HG02870 (cell line): ENCODE measurements around the gene C18orf63.
A peak's percentile ranks its signal among the peaks of the same experiment; 100 is the strongest.

Experiments
- ATAC-seq: cut with Tn5 transposase; IDR thresholded peaks from one replicate; pipeline ENCODE4 v1.9.1; 2021; ENCODE audit warnings: mild to moderate bottlenecking, moderate library complexity; ENCODE audit not compliant: unreplicated experiment

The C18orf63 gene

GRCh38 chr18:74373428-74373827 lies 57.8 kb downstream of the C18orf63 start:
- no peak for ATAC-seq

- no peak for ATAC-seq
Observed at GRCh38 chr18:74375999-74376398, 60.4 kb downstream of the C18orf63 start.

- ATAC-seq = no peak
Observed at GRCh38 chr18:74376523-74376922, 60.9 kb downstream of the C18orf63 start.

DNA sequence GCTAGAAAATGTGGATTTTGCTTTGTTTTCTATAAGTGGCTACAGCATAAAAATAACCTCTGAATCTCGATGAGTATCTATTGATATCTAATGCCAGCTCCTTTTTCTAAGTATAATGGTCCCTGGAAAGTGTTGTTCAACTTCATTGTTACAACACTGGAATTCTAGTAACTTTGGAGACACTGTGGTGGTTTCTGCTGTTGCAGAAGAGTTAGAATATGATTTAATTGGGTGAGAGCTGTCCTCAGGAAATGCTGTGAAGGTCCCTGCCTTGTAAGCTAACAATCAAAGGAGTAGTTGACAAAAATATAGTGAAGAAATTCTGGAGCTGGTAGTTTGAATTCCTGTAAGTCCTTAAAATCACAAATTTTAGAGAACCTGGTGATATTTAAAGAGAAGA lies 62.1 kb downstream of the C18orf63 start:
- ATAC-seq = no peak

DNA sequence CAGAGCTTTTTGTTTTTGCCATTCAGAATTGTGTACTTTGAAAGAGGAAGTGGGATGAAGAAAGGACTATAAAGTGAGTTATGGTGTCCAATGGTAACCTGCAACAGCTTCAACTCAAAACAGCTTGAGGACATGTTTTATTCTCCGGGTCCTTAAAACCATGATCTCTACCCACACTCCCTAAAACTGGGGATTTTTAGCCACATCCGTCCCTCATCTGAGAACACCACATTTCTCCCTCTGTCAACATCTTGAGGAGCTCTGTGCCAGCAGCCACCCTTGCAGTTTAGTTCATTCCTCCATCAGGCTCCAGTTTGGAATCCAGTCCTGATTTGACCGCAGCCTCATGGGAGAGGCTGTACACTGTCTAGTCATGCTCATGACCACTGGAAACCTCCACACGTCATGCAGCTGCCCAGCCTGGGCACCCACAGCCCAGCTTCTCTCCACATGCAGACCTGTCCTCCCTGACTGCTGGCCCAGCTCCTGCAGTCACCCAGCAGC lies 62.6 kb downstream of the C18orf63 start:
- peak; percentile 80 for ATAC-seq

DNA sequence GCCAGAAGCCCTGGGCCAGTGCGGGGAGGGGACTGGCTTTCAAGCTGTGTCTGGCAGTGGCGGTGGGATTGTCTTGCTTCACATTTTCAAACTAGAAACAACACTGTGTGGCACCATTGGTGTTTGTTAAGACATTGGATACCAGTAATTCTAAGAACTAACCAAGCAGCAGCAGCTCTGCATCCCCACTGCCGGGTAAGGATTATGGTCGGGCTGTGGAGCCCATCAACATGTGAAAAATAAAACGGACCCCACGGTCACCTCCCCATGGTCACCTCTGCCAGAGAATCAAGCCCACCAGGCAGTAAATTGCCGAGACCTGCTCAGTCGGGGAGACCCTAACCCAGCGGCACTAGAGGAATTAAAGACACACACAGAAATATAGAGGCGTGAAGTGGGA lies 65.3 kb downstream of the C18orf63 start:
- ATAC-seq = no peak

- no peak for ATAC-seq
Observed at GRCh38 chr18:74381621-74382295, 66.1 kb downstream of the C18orf63 start.

DNA sequence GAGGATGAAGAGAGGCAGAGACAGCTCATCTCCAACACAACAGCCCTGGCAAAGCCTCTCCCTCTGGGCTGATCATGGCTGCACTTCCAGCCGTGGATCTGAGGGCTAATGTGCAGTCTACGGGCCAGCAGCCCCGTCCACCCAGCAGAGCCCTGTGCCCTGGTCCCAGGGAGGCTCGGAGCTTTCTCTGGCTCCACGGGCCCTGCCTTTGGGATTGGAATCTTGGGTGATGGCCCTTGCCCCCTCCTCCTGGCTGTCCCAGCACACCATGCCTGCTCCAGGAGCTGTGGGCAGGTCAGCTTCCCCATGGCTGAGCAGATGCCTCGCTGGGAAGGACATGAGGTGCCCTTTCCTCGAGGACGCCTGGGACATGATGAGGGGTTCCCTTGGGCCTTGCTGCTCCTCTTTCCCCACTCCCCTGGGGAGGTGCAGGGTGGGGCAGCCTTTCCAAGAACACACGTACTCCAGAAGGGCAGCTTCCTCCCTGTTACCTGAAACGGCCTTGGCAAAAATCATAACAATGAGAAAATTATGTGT lies 66.9 kb downstream of the C18orf63 start:
- no peak for ATAC-seq

GRCh38 chr18:74387383-74387782 lies 71.7 kb downstream of the C18orf63 start:
- ATAC-seq = no peak

DNA sequence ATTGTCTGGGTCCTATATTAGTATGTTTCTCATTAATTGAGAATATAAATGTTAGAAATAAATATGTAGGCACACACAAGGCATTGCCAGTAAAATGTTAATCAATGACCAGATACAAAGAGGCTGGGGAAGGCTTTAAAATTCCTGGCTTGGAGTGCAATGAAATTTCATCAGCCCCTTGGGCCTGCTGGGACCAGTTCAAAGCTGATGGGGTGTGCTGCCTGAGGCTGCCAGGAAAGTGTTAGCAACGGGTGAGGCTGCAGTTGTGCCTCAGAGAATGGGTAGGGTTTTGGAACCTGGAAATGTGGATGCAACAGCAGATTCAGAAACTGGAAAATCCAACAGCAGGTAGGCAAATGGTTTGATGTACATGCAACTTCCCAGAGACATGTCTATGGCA lies 72.6 kb downstream of the C18orf63 start:
- no peak for ATAC-seq

GRCh38 chr18:74389171-74389927 lies 73.7 kb downstream of the C18orf63 start:
- ATAC-seq = no peak

- ATAC-seq = no peak
Observed at GRCh38 chr18:74389991-74390390, 74.4 kb downstream of the C18orf63 start.

- ATAC-seq = no peak
Observed at GRCh38 chr18:74390900-74391299, 75.3 kb downstream of the C18orf63 start.

- ATAC-seq = no peak
Observed at GRCh38 chr18:74392323-74392722, 76.7 kb downstream of the C18orf63 start.

DNA sequence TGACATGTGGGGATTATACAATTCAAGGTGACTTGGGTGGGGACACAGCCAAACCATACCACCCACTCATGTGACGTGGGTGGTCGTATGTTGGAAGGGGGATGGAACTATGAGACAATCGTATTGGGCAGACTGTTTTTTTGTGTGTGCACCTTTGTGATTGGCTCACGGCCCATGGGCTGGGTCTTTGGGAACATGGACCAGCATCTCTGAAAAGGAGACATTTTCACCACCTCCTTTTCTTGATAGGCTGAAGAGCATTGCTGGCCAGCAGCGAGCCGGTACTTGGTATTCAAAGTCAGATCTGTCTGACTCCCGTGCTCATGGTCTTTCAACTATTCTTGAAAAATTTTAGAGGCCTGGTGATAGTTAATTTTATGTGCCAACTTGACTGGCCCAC lies 79.4 kb downstream of the C18orf63 start:
- no peak for ATAC-seq

- ATAC-seq = no peak
Observed at GRCh38 chr18:74395648-74396154, 80.1 kb downstream of the C18orf63 start.

- no peak for ATAC-seq
Observed at GRCh38 chr18:74396171-74397169, 80.8 kb downstream of the C18orf63 start.

- ATAC-seq = no peak
Observed at GRCh38 chr18:74397572-74397971, 81.9 kb downstream of the C18orf63 start.

DNA sequence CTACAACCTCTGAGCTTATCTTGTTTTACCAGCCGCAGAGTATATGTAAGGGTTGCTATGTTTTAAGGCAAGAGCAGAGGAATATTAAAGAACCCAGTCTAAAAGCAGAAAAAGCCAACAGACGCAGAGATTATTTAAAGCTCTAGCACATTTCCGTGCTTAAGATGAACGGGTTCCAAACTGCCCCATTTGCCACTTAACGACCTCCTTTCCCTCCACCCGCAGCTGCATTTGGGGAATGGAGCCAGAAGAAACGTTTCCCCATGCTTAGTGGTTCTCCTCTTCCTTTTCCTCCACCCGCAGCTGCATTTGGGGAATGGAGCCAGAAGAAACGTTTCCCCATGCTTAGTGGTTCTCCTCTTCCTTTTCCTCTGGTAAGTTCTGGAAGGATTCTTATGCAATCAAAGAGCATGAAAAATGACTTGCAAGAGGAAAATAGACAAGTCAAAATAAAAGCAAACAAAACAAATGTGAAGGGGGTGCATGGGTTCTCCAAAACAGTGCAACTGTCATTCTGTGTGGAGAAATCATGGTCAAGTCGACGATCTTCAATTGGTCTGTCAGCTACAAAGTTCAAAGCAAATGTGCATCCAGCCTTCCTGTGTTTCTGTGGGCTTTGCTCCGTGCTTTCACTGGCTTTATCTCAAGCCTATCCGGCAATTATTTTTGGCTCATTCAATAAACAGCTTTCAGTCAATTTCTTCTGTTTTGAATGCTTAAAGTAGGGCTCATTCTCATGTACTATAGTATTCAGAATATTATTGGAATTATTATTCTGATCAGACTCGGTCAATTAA lies 83.7 kb downstream of the C18orf63 start:
- no peak for ATAC-seq

GRCh38 chr18:74400813-74401212 lies 85.2 kb downstream of the C18orf63 start:
- ATAC-seq = no peak
